IMR-90 (cell line): ENCODE measurements around the gene ANKRD9. TPM values are rescaled to one million over a fixed set of nuclear protein-coding genes. Genes with fewer than 3 reads are reported as not detected.

Experiments
- ATAC-seq: fragments of 200-7000 bp; cut with Tn5 transposase; 2 replicates; pipeline ENCODE4 v1.9.1; 2020; ENCODE audit warnings: low read depth, mild to moderate bottlenecking, moderate library complexity
- BruUV-seq: library from RNA; stranded (reverse); fragments of 400-500 nt; replicated peaks from 2 replicates; lab custom pipeline; 2021; lab: Mats Ljungman, UMichigan
- CTCF ChIA-PET: fragments of 300-600 bp; formaldehyde crosslinking; extraction: SDS; loops from one replicate; lab custom pipeline; 2021; ENCODE audit warnings: antibody characterized with exemption; lab: Yijun Ruan, JAX
- POLR2A ChIA-PET: fragments of 300-600 bp; sonication (Branson Sonifier 250); formaldehyde crosslinking; loops from one replicate; lab custom pipeline; 2022; ENCODE audit warnings: antibody characterized with exemption; ENCODE audit not compliant: unreplicated experiment; lab: Charles Lee
- DNase-seq: peaks from one replicate; pipeline ENCODE4 v3.0.0; 2013
- H2AFZ ChIP-seq: replicated peaks from 2 replicates; pipeline ENCODE3; 2013; ENCODE audit warnings: low read length, mild to moderate bottlenecking; ENCODE audit not compliant: poor library complexity
- H2AK5ac ChIP-seq: 2 replicates; pipeline ENCODE4 v1.6.1; 2013; ENCODE audit warnings: low read depth, low read length, inconsistent platforms
- H2AK9ac ChIP-seq: replicated peaks from 2 replicates; pipeline ENCODE3; 2013; ENCODE audit warnings: mild to moderate bottlenecking, low read depth, low read length, moderate library complexity; ENCODE audit not compliant: poor library complexity
- H2BK120ac ChIP-seq: 2 replicates; pipeline ENCODE4 v1.6.1; 2013; ENCODE audit warnings: low read depth, low read length, inconsistent platforms
- H2BK15ac ChIP-seq: 3 replicates; pipeline ENCODE4 v1.6.1; 2013; ENCODE audit warnings: low read depth, low read length, inconsistent platforms
- H2BK20ac ChIP-seq: 2 replicates; pipeline ENCODE4 v1.6.1; 2013; ENCODE audit warnings: low read depth, mild to moderate bottlenecking, inconsistent platforms, low read length, moderate library complexity
- H2BK5ac ChIP-seq: 2 replicates; pipeline ENCODE4 v1.6.1; 2013; ENCODE audit warnings: mild to moderate bottlenecking, low read depth, low read length, inconsistent platforms; ENCODE audit not compliant: poor library complexity, severe bottlenecking
- H3K14ac ChIP-seq: replicated peaks from 2 replicates; pipeline ENCODE4 v1.6.1; 2013; ENCODE audit warnings: low read depth, low read length, inconsistent platforms
- H3K18ac ChIP-seq: 2 replicates; pipeline ENCODE4 v1.6.1; 2013; ENCODE audit warnings: low read depth, low read length, control low read depth
- H3K23ac ChIP-seq: 2 replicates; pipeline ENCODE4 v1.6.1; 2013; ENCODE audit warnings: low read depth, low read length, inconsistent platforms
- H3K27ac ChIP-seq: 2 replicates; pipeline ENCODE4 v1.5.1; 2013; ENCODE audit warnings: mild to moderate bottlenecking, control low read depth, low read length; ENCODE audit not compliant: insufficient read depth
- H3K27me3 ChIP-seq: 2 replicates; pipeline ENCODE4 v1.6.1; 2013; ENCODE audit warnings: low read length; ENCODE audit not compliant: control insufficient read depth, insufficient read depth
- H3K36me3 ChIP-seq: 2 replicates; pipeline ENCODE4 v1.6.1; 2013; ENCODE audit warnings: low read length, mixed read lengths; ENCODE audit not compliant: control insufficient read depth, insufficient read depth
- H3K4ac ChIP-seq: 2 replicates; pipeline ENCODE4 v1.6.1; 2013; ENCODE audit warnings: low read depth, low read length, inconsistent platforms
- H3K4me1 ChIP-seq: 2 replicates; pipeline ENCODE4 v1.6.1; 2013; ENCODE audit warnings: low read length, mixed read lengths; ENCODE audit not compliant: control insufficient read depth, insufficient read depth
- H3K4me2 ChIP-seq: 2 replicates; pipeline ENCODE4 v1.6.1; 2013; ENCODE audit warnings: low read depth, mild to moderate bottlenecking, control low read depth, low read length, moderate library complexity
- H3K4me3 ChIP-seq: 2 replicates; pipeline ENCODE4 v1.5.1; 2013; ENCODE audit warnings: low read depth, mild to moderate bottlenecking, control low read depth, low read length, moderate library complexity; ENCODE audit not compliant: insufficient read depth
- H3K56ac ChIP-seq: 2 replicates; pipeline ENCODE4 v1.6.1; 2013; ENCODE audit warnings: low read length, inconsistent platforms; ENCODE audit not compliant: insufficient read depth; ENCODE audit errors: extremely low read depth
- H3K79me1 ChIP-seq, 2 experiments: 2 replicates each; pipeline ENCODE4 v1.6.1; 2013; ENCODE audit warnings: low read length in 2 of 2, inconsistent platforms in 1 of 2, low read depth in 1 of 2
- H3K9ac ChIP-seq: 2 replicates; pipeline ENCODE4 v1.6.1; 2013; ENCODE audit warnings: low read depth, low read length, control low read depth
- H3K9me1 ChIP-seq: 2 replicates; pipeline ENCODE4 v1.6.1; 2013; ENCODE audit warnings: low read length, inconsistent platforms; ENCODE audit not compliant: insufficient read depth
- H3K9me3 ChIP-seq: 2 replicates; pipeline ENCODE4 v1.6.1; 2013; ENCODE audit warnings: low read length; ENCODE audit not compliant: control insufficient read depth, insufficient read depth
- H4K20me1 ChIP-seq: 2 replicates; pipeline ENCODE4 v1.6.1; 2013; ENCODE audit warnings: low read length, inconsistent platforms; ENCODE audit not compliant: insufficient read depth
- H4K5ac ChIP-seq: 2 replicates; pipeline ENCODE4 v1.6.1; 2013; ENCODE audit warnings: mild to moderate bottlenecking, low read depth, low read length, control low read depth
- H4K8ac ChIP-seq, 2 experiments: 2 replicates each; pipeline ENCODE4 v1.6.1; 2013; ENCODE audit warnings: low read depth in 2 of 2, low read length in 2 of 2, control low read depth in 1 of 2, inconsistent platforms in 1 of 2
- H4K91ac ChIP-seq: 2 replicates; pipeline ENCODE4 v1.6.1; 2013; ENCODE audit warnings: low read depth, low read length, inconsistent platforms; ENCODE audit not compliant: insufficient read depth
- CHD1 ChIP-seq: IDR thresholded peaks from 2 replicates; pipeline ENCODE4 v1.6.1; 2012; ENCODE audit warnings: low read depth, low read length, improper control_type of control experiment
- RAD21 ChIP-seq: IDR thresholded peaks from 2 replicates; pipeline ENCODE4 v1.6.1; 2012; ENCODE audit warnings: low read length, improper control_type of control experiment
- RCOR1 ChIP-seq: IDR thresholded peaks from 2 replicates; pipeline ENCODE4 v1.6.1; 2012; ENCODE audit warnings: mild to moderate bottlenecking, low read length, improper control_type of control experiment; ENCODE audit not compliant: insufficient replicate concordance
- WGBS, 2 experiments: methylation state at CpG; one replicate each; pipeline versions ENCODE4 v1.1.5 to v1.1.7; 2013; ENCODE audit warnings: missing lambda C conversion rate in 2 of 2; ENCODE audit not compliant: insufficient read length in 1 of 2; ENCODE audit errors: extremely low coverage in 2 of 2; 5-methylcytosine and 5-hydroxymethylcytosine counted together
- dilution Hi-C: fragments of 300-500 bp; cut with HindIII; formaldehyde crosslinking; loops from one replicate; pipeline ENCODE4 v1.14.3; 2018; ENCODE audit warnings: low sequenced_read_pairs; ENCODE audit not compliant: unreplicated experiment
- in situ Hi-C: fragments of 300-500 bp; cut with MboI; formaldehyde crosslinking; loops from 3 replicates; pipeline ENCODE4 v1.14.3; 2019; ENCODE audit warnings: low sequenced_read_pairs, inconsistent platforms, mixed read lengths
- intact Hi-C: fragments of 100-400 bp; cut with micrococcal nuclease; formaldehyde crosslinking; loops from 2 replicates; pipeline ENCODE4 v1.10.0; 2022
- polyA plus RNA-seq, 3 experiments: library from polyadenylated mRNA; depleted of rRNA; stranded (reverse); fragments of >200 nt; gene quantifications; 2 replicates each; pipeline ENCODE4 v1.2.3, GENCODE V29; 2012; ENCODE audit warnings: low replicate concordance in 1 of 3
- total RNA-seq: library from RNA; depleted of rRNA; stranded (reverse); fragments of >200 nt; gene quantifications from 2 replicates; pipeline ENCODE4 v1.2.3, GENCODE V29; 2012

ANKRD9 gene
- total and polyA plus RNA-seq, 2 of the 4 experiments (the other 2 are of a cell fraction): 3.9 to 15.7 TPM

DNA sequence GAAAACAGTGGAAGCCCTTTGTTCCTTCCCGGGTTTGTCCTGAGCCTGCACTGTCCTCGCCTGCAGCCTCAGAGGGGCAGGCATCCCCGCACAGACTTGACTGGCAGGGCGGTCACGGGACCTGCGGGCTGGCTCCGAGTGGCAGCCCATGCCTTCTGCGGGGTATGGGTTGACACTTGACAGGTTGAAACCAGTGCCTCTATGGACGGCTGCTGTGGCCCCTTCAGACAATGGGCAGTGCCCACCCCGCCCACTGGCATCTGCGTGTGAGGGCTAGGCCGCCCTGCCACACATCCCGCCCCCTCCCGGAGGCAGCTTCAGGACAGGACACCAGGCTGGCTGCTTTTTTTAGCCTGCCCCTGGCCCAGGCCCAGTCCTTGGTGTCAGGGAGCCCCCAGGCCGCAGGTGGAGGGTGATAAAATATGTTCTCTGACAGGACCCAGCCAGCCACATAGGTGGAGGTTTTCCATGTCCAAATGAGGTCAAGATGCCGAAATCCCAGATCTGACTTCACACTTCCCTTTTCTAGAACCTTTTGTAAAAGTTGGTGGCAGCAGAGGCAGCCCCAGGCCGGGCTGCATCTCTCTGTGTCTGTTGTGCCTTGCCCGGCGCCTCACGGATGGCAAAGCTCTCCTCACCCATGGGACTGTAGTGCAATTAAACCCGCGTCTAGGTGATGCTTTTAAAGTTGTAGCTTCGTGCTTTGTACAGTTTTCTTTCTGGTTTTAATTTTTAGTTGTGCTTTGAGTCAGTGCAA lies 10.0 kb downstream of the ANKRD9 start:
- BruUV-seq: TSS peak; percentile 67
- no peak overlapping the region for H3K4me2 ChIP-seq
- dilution Hi-C loops (no loop called here), intact Hi-C loops (no loop called here), in situ Hi-C loops (no loop called here)
- no peak overlapping the region for H2BK15ac ChIP-seq
- no peaks in the 10 kb centered on the region for H3K27me3 ChIP-seq
- peaks cover 0 to 4% of the 10 kb centered on the region in 2 experiments; a peak in 1 of 4 replicates for H3K79me1 ChIP-seq
- no peaks in the 10 kb centered on the region; the same call in 1 of the 2 replicates for H3K9me1 ChIP-seq
- H4K91ac ChIP-seq: no peak overlapping the region
- POLR2A ChIA-PET: no interaction called here
- no peak overlapping the region for H2AK5ac ChIP-seq
- no peaks in the 10 kb centered on the region for H3K4me1 ChIP-seq
- no peak overlapping the region for H3K18ac ChIP-seq
- no peak overlapping the region for H2BK5ac ChIP-seq
- DNase-seq: no peak
- TF ChIP-seq RAD21 (no peak), RCOR1 (no peak), CHD1 (no peak)
- no peak overlapping the region for H2BK120ac ChIP-seq
- H4K8ac ChIP-seq: no peak overlapping the region
- H3K36me3 ChIP-seq: peaks cover 24% of the 10 kb centered on the region
- no peak overlapping the region for H2AFZ ChIP-seq
- no peak overlapping the region for H3K27ac ChIP-seq
- no peak overlapping the region for H2BK20ac ChIP-seq
- no peak for ATAC-seq
- no peak overlapping the region for H4K5ac ChIP-seq
- no peak overlapping the region for H3K9ac ChIP-seq
- H3K4me3 ChIP-seq: no peak overlapping the region
- H3K4ac ChIP-seq: no peak overlapping the region
- WGBS, 2 experiments: 81% methylated on average over 8 of the region's 23 CpGs; no CpG with 5 or more reads in 1 of the 2 experiments
- no peak overlapping the region for H2AK9ac ChIP-seq
- no peak overlapping the region for H3K14ac ChIP-seq
- H3K9me3 ChIP-seq: no peaks in the 10 kb centered on the region
- CTCF ChIA-PET: interaction anchor here (0.6 kb wide), 1 partner anchor 107 kb away, joined by 4 read pairs; no protein-coding TSS in a partner anchor
- no peak overlapping the region for H3K23ac ChIP-seq
- H3K56ac ChIP-seq: no peak overlapping the region
- H4K20me1 ChIP-seq: no peaks in the 10 kb centered on the region
